ENCODE results near the gene DOCK8.
A peak's percentile ranks its signal among the peaks of the same experiment; 100 is the strongest.

Gene DOCK8

GRCh38 chr9:250039-250438 lies 35.4 kb downstream of the DOCK8 start:
- DNase-seq: no peak
- Mint-ChIP-seq H3K27ac (no peak overlapping the region), H3K4me1 (peaks cover 4% of the 10 kb centered on the region), H3K27me3 (ENCODE audit: low read depth, poor library complexity) (peaks cover 10% of the 10 kb centered on the region), H3K9me3 (no peaks in the 10 kb centered on the region), H3K36me3 (ENCODE audit: low read depth) (no peaks in the 10 kb centered on the region), H3K4me3 (no peak overlapping the region)
- TF ChIP-seq CTCF (IDR thresholded peaks at IDR 0.05): no peak

- DNase-seq: no peak
- peaks cover 4% of the 10 kb centered on the region for H3K4me1 Mint-ChIP-seq
- no peak for TF ChIP-seq CTCF (IDR thresholded peaks at IDR 0.05)
- peak overlapping the region; percentile 1 for H3K27ac Mint-ChIP-seq
- H3K9me3 Mint-ChIP-seq: no peaks in the 10 kb centered on the region
- H3K27me3 Mint-ChIP-seq (ENCODE audit: low read depth, poor library complexity): peaks cover 10% of the 10 kb centered on the region
- no peaks in the 10 kb centered on the region for H3K36me3 Mint-ChIP-seq (ENCODE audit: low read depth)
- H3K4me3 Mint-ChIP-seq: no peak overlapping the region
Measured at GRCh38 chr9:250625-251024, 36.0 kb downstream of the DOCK8 start.

- no peaks in the 10 kb centered on the region for H3K9me3 Mint-ChIP-seq
- H3K27me3 Mint-ChIP-seq (ENCODE audit: low read depth, poor library complexity): peaks cover 8% of the 10 kb centered on the region
- H3K36me3 Mint-ChIP-seq (ENCODE audit: low read depth): no peaks in the 10 kb centered on the region
- H3K4me3 Mint-ChIP-seq: no peak overlapping the region
- TF ChIP-seq CTCF (IDR thresholded peaks at IDR 0.05): no peak
- no peak overlapping the region for H3K27ac Mint-ChIP-seq
- no peak for DNase-seq
- peaks cover 4% of the 10 kb centered on the region for H3K4me1 Mint-ChIP-seq
Measured at GRCh38 chr9:251398-251797, 36.7 kb downstream of the DOCK8 start.

- Mint-ChIP-seq H3K27me3 (ENCODE audit: low read depth, poor library complexity) (peaks cover 19% of the 10 kb centered on the region), H3K4me3 (no peak overlapping the region), H3K9me3 (no peaks in the 10 kb centered on the region), H3K4me1 (peaks cover 4% of the 10 kb centered on the region), H3K36me3 (ENCODE audit: low read depth) (no peaks in the 10 kb centered on the region), H3K27ac (no peak overlapping the region)
- TF ChIP-seq CTCF (IDR thresholded peaks at IDR 0.05): no peak
- no peak for DNase-seq
Measured at GRCh38 chr9:253539-253938, 38.9 kb downstream of the DOCK8 start.

GRCh38 chr9:254516-254915 lies 39.9 kb downstream of the DOCK8 start:
- Mint-ChIP-seq H3K27me3 (ENCODE audit: low read depth, poor library complexity) (peaks cover 19% of the 10 kb centered on the region), H3K27ac (no peak overlapping the region), H3K4me1 (peaks cover 4% of the 10 kb centered on the region), H3K36me3 (ENCODE audit: low read depth) (no peaks in the 10 kb centered on the region), H3K9me3 (no peaks in the 10 kb centered on the region), H3K4me3 (no peak overlapping the region)
- DNase-seq: no peak
- TF ChIP-seq CTCF (IDR thresholded peaks at IDR 0.05): no peak

GRCh38 chr9:257957-258356 lies 43.3 kb downstream of the DOCK8 start:
- no peak overlapping the region for H3K4me3 Mint-ChIP-seq
- no peaks in the 10 kb centered on the region for H3K9me3 Mint-ChIP-seq
- TF ChIP-seq CTCF (IDR thresholded peaks at IDR 0.05): no peak
- no peak for DNase-seq
- H3K27ac Mint-ChIP-seq: no peak overlapping the region
- H3K27me3 Mint-ChIP-seq (ENCODE audit: low read depth, poor library complexity): peaks cover 16% of the 10 kb centered on the region
- H3K36me3 Mint-ChIP-seq (ENCODE audit: low read depth): no peaks in the 10 kb centered on the region
- no peaks in the 10 kb centered on the region for H3K4me1 Mint-ChIP-seq

Measured in nephron progenitor cell (in vitro differentiated cells).